OCI-LY3 (cell line): ENCODE results near the gene ST6GALNAC6.

Source experiments
- H2AFZ ChIP-seq: fragments of 200-600, 300-600 bp; shearing (Covaris generic); 2 replicates; pipeline ENCODE4 v1.6.0; 2014; ENCODE audit warnings: antibody characterized with exemption, low read depth, low read length
- H3K27ac ChIP-seq: fragments of 200-600, 300-600 bp; sonication (generic); 2 replicates; pipeline ENCODE4 v1.5.1; 2014; ENCODE audit warnings: mild to moderate bottlenecking, low read length, moderate library complexity, mixed read lengths
- H3K27me3 ChIP-seq: fragments of 200-600, 300-600 bp; sonication (generic); 2 replicates; pipeline ENCODE4 v1.6.1; 2014; ENCODE audit warnings: low read depth, low read length, mixed read lengths
- H3K36me3 ChIP-seq: fragments of 200-600, 300-600 bp; sonication (generic); replicated peaks from 2 replicates; pipeline ENCODE3; 2014; ENCODE audit warnings: low read depth, low read length, mixed read lengths
- H3K4me1 ChIP-seq: fragments of 300-600, 200-600 bp; sonication (generic); 2 replicates; pipeline ENCODE4 v1.6.1; 2014; ENCODE audit warnings: low read length, mixed read lengths
- H3K4me2 ChIP-seq: fragments of 200-600, 300-600 bp; sonication (generic); 2 replicates; pipeline ENCODE4 v1.6.1; 2014; ENCODE audit warnings: low read length, mixed read lengths
- H3K4me3 ChIP-seq: fragments of 300-600, 200-600 bp; sonication (generic); 2 replicates; pipeline ENCODE4 v1.5.1; 2014; ENCODE audit warnings: antibody characterized with exemption, mild to moderate bottlenecking, low read length, moderate library complexity
- H3K79me2 ChIP-seq: fragments of 300-600, 200-600 bp; shearing (Covaris generic); 2 replicates; pipeline ENCODE4 v1.6.1; 2014; ENCODE audit warnings: mild to moderate bottlenecking, low read length, mixed read lengths
- H3K9ac ChIP-seq: fragments of 300-600, 200-600 bp; shearing (Covaris generic); 2 replicates; pipeline ENCODE4 v1.6.0; 2014; ENCODE audit warnings: mild to moderate bottlenecking, low read length, moderate library complexity
- H3K9me3 ChIP-seq: fragments of 200-600, 300-600 bp; shearing (Covaris generic); 2 replicates; pipeline ENCODE4 v1.6.1; 2014; ENCODE audit warnings: low read length, mixed read lengths; ENCODE audit not compliant: insufficient read depth
- H4K20me1 ChIP-seq: fragments of 200-600, 300-600 bp; sonication (generic); 2 replicates; pipeline ENCODE4 v1.6.1; 2016; ENCODE audit warnings: low read length, mixed read lengths; ENCODE audit not compliant: insufficient read depth
- EZH2phosphoT487 ChIP-seq: fragments of 200-600 bp; shearing (Covaris generic); IDR thresholded peaks from 2 replicates; pipeline ENCODE4 v1.6.1; 2018; ENCODE audit warnings: antibody characterized with exemption, mixed run types, low read depth
- TF ChIP-seq, protein P1 (sequence below): fragments of 200-600, 300-600 bp; sonication (generic); IDR thresholded peaks from 2 replicates; pipeline ENCODE4 v1.5.1; 2014; ENCODE audit warnings: antibody characterized with exemption, low read length, low read depth

The ST6GALNAC6 gene

DNA sequence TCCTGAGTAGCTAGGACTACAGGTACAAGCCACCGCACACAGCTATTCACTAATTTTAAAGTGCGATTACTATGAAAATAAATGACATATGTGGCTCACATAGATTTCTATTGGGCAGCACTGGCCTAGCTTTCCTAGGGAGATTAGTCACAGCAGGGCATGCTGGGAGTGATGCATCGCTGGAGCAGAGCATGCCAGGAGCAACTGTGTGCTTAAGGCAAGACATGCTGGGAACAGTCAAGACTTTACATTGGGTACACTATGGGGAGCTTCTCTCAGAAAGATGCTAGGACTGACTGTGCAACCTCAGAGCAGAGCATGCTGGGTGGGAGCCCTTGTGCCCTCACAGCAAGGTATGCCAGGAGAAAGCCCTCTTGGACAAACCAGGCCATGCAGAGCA lies 9.3 kb downstream of the ST6GALNAC6 start:
- no peak overlapping the region for H3K9ac ChIP-seq
- H3K27me3 ChIP-seq = no peaks in the 10 kb centered on the region
- H3K79me2 ChIP-seq = no peaks in the 10 kb centered on the region
- H3K4me1 ChIP-seq = no peaks in the 10 kb centered on the region
- H3K27ac ChIP-seq = no peak overlapping the region
- peaks cover 64% of the 10 kb centered on the region for H3K36me3 ChIP-seq
- peaks cover 23% of the 10 kb centered on the region for H3K9me3 ChIP-seq
- no peaks in the 10 kb centered on the region for H4K20me1 ChIP-seq
- no peak overlapping the region for H3K4me3 ChIP-seq
- no peak overlapping the region for H2AFZ ChIP-seq
- H3K4me2 ChIP-seq = no peak overlapping the region
- TF ChIP-seq, protein P1, sequence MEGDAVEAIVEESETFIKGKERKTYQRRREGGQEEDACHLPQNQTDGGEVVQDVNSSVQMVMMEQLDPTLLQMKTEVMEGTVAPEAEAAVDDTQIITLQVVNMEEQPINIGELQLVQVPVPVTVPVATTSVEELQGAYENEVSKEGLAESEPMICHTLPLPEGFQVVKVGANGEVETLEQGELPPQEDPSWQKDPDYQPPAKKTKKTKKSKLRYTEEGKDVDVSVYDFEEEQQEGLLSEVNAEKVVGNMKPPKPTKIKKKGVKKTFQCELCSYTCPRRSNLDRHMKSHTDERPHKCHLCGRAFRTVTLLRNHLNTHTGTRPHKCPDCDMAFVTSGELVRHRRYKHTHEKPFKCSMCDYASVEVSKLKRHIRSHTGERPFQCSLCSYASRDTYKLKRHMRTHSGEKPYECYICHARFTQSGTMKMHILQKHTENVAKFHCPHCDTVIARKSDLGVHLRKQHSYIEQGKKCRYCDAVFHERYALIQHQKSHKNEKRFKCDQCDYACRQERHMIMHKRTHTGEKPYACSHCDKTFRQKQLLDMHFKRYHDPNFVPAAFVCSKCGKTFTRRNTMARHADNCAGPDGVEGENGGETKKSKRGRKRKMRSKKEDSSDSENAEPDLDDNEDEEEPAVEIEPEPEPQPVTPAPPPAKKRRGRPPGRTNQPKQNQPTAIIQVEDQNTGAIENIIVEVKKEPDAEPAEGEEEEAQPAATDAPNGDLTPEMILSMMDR = no peak
- TF ChIP-seq EZH2phosphoT487 = no peak

DNA sequence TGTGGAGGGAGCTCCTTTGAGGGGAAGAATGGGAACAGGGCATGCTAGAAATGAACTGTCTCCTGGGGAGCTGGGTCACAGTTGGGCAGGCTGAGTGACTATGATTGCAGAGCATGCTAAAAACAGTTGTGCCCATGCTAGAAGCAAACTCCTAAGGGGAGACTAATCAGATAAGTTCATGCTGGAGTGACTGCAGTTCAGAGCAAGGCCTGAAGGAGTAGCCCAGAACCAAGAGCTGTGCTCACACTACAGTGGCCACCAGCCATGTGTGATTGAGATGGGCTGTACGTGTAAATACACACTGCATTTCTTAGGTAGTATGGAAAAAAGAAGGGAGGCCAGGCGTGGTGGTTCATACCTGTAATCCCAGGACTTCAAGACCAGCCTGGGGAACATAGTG lies 11.6 kb downstream of the ST6GALNAC6 start:
- no peaks in the 10 kb centered on the region for H3K4me1 ChIP-seq
- TF ChIP-seq, protein P1 = no peak
- no peak for TF ChIP-seq EZH2phosphoT487
- no peak overlapping the region for H2AFZ ChIP-seq
- peaks cover 8% of the 10 kb centered on the region for H3K9me3 ChIP-seq
- H3K79me2 ChIP-seq = no peaks in the 10 kb centered on the region
- H4K20me1 ChIP-seq = no peaks in the 10 kb centered on the region
- H3K9ac ChIP-seq = no peak overlapping the region
- no peak overlapping the region for H3K4me3 ChIP-seq
- no peaks in the 10 kb centered on the region for H3K27me3 ChIP-seq
- no peak overlapping the region for H3K4me2 ChIP-seq
- no peak overlapping the region for H3K27ac ChIP-seq
- H3K36me3 ChIP-seq = peaks cover 41% of the 10 kb centered on the region

DNA sequence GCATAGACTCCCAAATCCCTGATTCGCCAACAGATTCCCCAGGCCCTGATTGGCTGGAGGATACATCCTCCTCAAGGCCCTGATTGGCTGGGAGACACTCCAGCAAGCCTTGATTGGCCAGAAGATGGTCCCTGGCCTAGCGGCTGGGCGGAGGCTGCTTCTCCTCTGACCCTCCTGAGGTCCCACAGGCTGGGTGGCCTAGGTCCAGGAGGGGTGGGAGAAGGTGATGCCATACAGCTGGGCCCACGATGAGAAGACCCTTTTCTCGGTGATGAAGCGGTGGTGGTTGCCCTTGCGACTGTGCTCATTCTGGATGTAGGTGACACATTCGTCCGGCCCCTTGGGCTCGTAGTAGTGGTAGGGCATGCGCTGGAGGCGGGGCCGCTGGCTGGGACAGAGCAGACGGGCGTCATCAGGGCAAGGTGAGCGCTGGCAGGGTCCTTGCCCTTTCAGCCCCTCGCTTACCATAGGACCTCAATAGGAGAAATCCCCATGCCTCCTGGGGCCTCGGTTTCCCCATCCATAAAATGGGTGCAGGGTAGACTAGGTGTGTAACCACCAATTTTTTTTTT lies 12.9 kb downstream of the ST6GALNAC6 start:
- no peaks in the 10 kb centered on the region for H3K27me3 ChIP-seq
- H3K9me3 ChIP-seq = no peaks in the 10 kb centered on the region
- no peak overlapping the region for H3K27ac ChIP-seq
- H3K4me2 ChIP-seq = no peak overlapping the region
- no peaks in the 10 kb centered on the region for H3K79me2 ChIP-seq
- H4K20me1 ChIP-seq = no peaks in the 10 kb centered on the region
- no peak overlapping the region for H3K4me3 ChIP-seq
- no peaks in the 10 kb centered on the region for H3K4me1 ChIP-seq
- H3K9ac ChIP-seq = no peak overlapping the region
- TF ChIP-seq, protein P1 = no peak
- TF ChIP-seq EZH2phosphoT487 = no peak
- H2AFZ ChIP-seq = no peak overlapping the region
- peaks cover 33% of the 10 kb centered on the region for H3K36me3 ChIP-seq

DNA sequence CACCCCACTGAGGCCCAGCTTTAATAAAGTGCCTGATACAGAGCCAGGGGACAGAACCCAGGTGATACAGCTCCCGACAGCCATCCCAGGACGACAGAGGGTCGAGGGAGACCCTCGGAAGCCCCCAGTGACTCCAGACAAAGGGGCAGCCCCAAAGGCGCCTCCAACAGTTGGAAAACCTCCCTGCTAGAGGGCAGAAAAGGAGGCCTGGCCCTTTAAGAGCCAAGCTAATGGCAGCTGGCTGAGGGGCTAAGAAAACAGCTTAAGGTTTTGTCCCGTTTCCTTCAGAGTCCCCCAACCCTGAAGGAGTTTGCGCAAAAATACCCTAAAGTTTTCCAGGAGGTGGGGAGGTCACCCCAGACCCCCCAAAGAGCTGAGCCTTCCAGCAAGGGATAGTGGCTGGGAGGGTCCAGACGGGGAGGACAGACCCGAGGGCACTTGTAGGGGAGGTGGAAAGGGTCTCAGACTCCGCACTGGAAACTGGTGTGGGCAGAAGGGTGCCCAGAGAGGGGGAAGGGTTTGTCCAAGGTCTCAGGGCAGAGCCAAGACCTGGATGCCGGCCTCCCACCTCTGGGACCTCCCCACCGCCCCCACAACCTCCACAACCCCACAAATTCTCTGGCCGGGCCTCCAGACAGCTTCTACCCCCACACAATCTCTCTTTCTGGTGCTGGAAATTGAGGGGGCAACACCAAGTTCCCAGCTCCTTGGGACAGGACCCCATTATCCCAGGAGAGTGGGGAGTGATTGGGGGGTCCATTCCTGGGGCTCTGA lies 13.7 kb downstream of the ST6GALNAC6 start:
- H4K20me1 ChIP-seq = no peaks in the 10 kb centered on the region
- H3K9me3 ChIP-seq = no peaks in the 10 kb centered on the region
- TF ChIP-seq, protein P1 = no peak
- TF ChIP-seq EZH2phosphoT487 = no peak
- H3K4me2 ChIP-seq = no peak overlapping the region
- H3K9ac ChIP-seq = no peak overlapping the region
- no peak overlapping the region for H3K4me3 ChIP-seq
- H3K36me3 ChIP-seq = peaks cover 26% of the 10 kb centered on the region
- H3K79me2 ChIP-seq = no peaks in the 10 kb centered on the region
- no peak overlapping the region for H2AFZ ChIP-seq
- H3K27me3 ChIP-seq = no peaks in the 10 kb centered on the region
- H3K27ac ChIP-seq = no peak overlapping the region
- peaks cover 3% of the 10 kb centered on the region; the same call in 1 of the 2 replicates for H3K4me1 ChIP-seq
